CD4-positive, alpha-beta T cell (primary cell): ENCODE results near the gene GZMB. TPM values are rescaled to one million over a fixed set of nuclear protein-coding genes. Genes with fewer than 3 reads are reported as not detected.

Experiments used
- ATAC-seq: fragments of 200-7000 bp; cut with Tn5 transposase; one replicate; pipeline ENCODE4 v1.10.0; 2022; ENCODE audit warnings: mild to moderate bottlenecking; ENCODE audit not compliant: poor library complexity
- CTCF ChIA-PET: fragments of 350-600 bp; sonication (Branson Sonifier 250); formaldehyde crosslinking; loops from one replicate; lab custom pipeline; 2021; ENCODE audit warnings: antibody characterized with exemption, inconsistent platforms; lab: Charles Lee
- POLR2A ChIA-PET: fragments of 350-600 bp; sonication (Branson Sonifier 250); formaldehyde crosslinking; loops from one replicate; lab custom pipeline; 2021; ENCODE audit warnings: antibody characterized with exemption, inconsistent platforms; lab: Charles Lee
- DNase-seq, 14 experiments: peaks; one replicate each; pipeline ENCODE4 v3.0.0-alpha.2; 2013 to 2020; ENCODE audit warnings: mixed read lengths in 2 of 14
- H3K27ac ChIP-seq, 2 donors: one replicate each; pipeline versions ENCODE4 v1.5.1 to v1.7.0; 2013; ENCODE audit warnings: low read length in 2 of 2, low read depth in 1 of 2, mild to moderate bottlenecking in 1 of 2
- H3K27me3 ChIP-seq, 2 experiments: 1 replicate in 1 of 2; 2 replicates in 1 of 2; pipeline versions ENCODE4 v1.6.1 to v1.7.0; 2013; ENCODE audit warnings: low read length in 2 of 2, control low read depth in 1 of 2, mild to moderate bottlenecking in 1 of 2, moderate library complexity in 1 of 2; ENCODE audit not compliant: insufficient read depth in 2 of 2, control insufficient read depth in 1 of 2
- H3K36me3 ChIP-seq: one replicate; pipeline ENCODE4 v1.6.1; 2013; ENCODE audit warnings: low read length, control low read depth; ENCODE audit not compliant: insufficient read depth
- H3K4me1 ChIP-seq: one replicate; pipeline ENCODE4 v1.6.1; 2013; ENCODE audit warnings: low read length, control low read depth; ENCODE audit not compliant: insufficient read depth
- H3K4me3 ChIP-seq: one replicate; pipeline ENCODE4 v1.5.1; 2013; ENCODE audit warnings: mild to moderate bottlenecking, low read length, moderate library complexity
- H3K9me3 ChIP-seq, 2 experiments: 1 replicate in 1 of 2; 2 replicates in 1 of 2; pipeline versions ENCODE4 v1.6.1 to v1.7.0; 2013; ENCODE audit warnings: low read length in 2 of 2, mild to moderate bottlenecking in 2 of 2, control low read depth in 1 of 2, moderate library complexity in 1 of 2; ENCODE audit not compliant: control insufficient read depth in 1 of 2, insufficient read depth in 1 of 2
- H3K27ac Mint-ChIP-seq: one replicate; pipeline ENCODE4 v1.8.0; 2020; ENCODE audit warnings: mixed read lengths
- H3K27me3 Mint-ChIP-seq: one replicate; pipeline ENCODE4 v1.8.0; 2021; ENCODE audit warnings: mixed read lengths
- H3K36me3 Mint-ChIP-seq: one replicate; pipeline ENCODE4 v1.8.0; 2021; ENCODE audit warnings: low read depth, mixed read lengths
- H3K4me1 Mint-ChIP-seq: one replicate; pipeline ENCODE4 v1.8.0; 2021; ENCODE audit warnings: low read depth, mixed read lengths
- H3K4me3 Mint-ChIP-seq: one replicate; pipeline ENCODE4 v1.8.0; 2020; ENCODE audit warnings: mild to moderate bottlenecking, mixed read lengths
- H3K9me3 Mint-ChIP-seq: one replicate; pipeline ENCODE4 v1.8.0; 2020; ENCODE audit warnings: mixed read lengths
- CTCF ChIP-seq: fragments of 200-600 bp; IDR thresholded peaks from one replicate; pipeline ENCODE4 v1.8.0; 2022; ENCODE audit warnings: antibody characterized with exemption, mild to moderate bottlenecking
- intact Hi-C, 2 experiments: fragments of 100-400 bp; cut with DNase I in 1 of 2; cut with micrococcal nuclease in 1 of 2; formaldehyde crosslinking; loops; one replicate each; pipeline versions ENCODE4 v1.15.1 to v1.9.0; 2023 to 2025; cut with DNase I, micrococcal nuclease
- total RNA-seq, 174 experiments: library from RNA in 2 of 174; stranded (reverse) in 2 of 174; gene quantifications; one replicate each; pipeline ENCODE4 v1.2.3 and lab custom pipeline; 2021 to 2026

The GZMB gene
- total RNA-seq, 2 experiments from 2014 or later: 2.4 to 2.9 TPM

GRCh38 chr14:24674204-24674970 lies 40.4 kb upstream of the GZMB start:
- Histone ChIP-seq H3K27me3 (no peaks in the 10 kb centered on the region), H3K4me3 (peak overlapping the region; percentile 35), H3K36me3 (no peaks in the 10 kb centered on the region), H3K9me3 (no peaks in the 10 kb centered on the region), H3K27ac (peak overlapping the region; percentile 64 to 65), H3K4me1 (peaks cover 33% of the 10 kb centered on the region)
- Mint-ChIP-seq H3K27ac (peak overlapping the region; percentile 75), H3K9me3 (peaks cover 2% of the 10 kb centered on the region), H3K4me1 (peaks cover 51% of the 10 kb centered on the region), H3K36me3 (no peaks in the 10 kb centered on the region), H3K27me3 (no peaks in the 10 kb centered on the region), H3K4me3 (peak overlapping the region; percentile 76)
- no peak for TF ChIP-seq CTCF
- ATAC-seq: peak; percentile 56
- intact Hi-C loops: loop anchor here (10.0 kb wide), 2 partner anchors 190 to 340 kb away; partner anchors contain the start of genes ADCY4 (in 1 of the 2) and RIPK3 (in 1 of the 2)
- DNase-seq: peak in 8 of 14 experiments; percentile 9 to 76 (median 38)
- ChIA-PET POLR2A (interaction anchor here (0.7 to 1.3 kb wide), 4 partner anchors 9 to 69 kb away, joined by 3 to 5 read pairs (median 4); no protein-coding TSS in a partner anchor), CTCF (interaction anchor here (1.1 to 1.4 kb wide), 2 partner anchors 18 to 21 kb away, joined by 3 to 4 read pairs; no protein-coding TSS in a partner anchor)

GRCh38 chr14:24673534-24674203 lies 39.7 kb upstream of the GZMB start:
- Mint-ChIP-seq H3K9me3 (peaks cover 2% of the 10 kb centered on the region), H3K4me3 (peak overlapping the region; percentile 76), H3K36me3 (no peaks in the 10 kb centered on the region), H3K27me3 (no peaks in the 10 kb centered on the region), H3K4me1 (peaks cover 47% of the 10 kb centered on the region), H3K27ac (peak overlapping the region; percentile 75)
- no peak for TF ChIP-seq CTCF
- Histone ChIP-seq H3K9me3 (no peaks in the 10 kb centered on the region), H3K4me1 (peaks cover 29% of the 10 kb centered on the region), H3K4me3 (peak overlapping the region; percentile 35), H3K27ac (peak overlapping the region; percentile 64 to 65), H3K36me3 (no peaks in the 10 kb centered on the region), H3K27me3 (no peaks in the 10 kb centered on the region)
- ChIA-PET CTCF (interaction anchor here (1.1 to 1.4 kb wide), 2 partner anchors 19 to 22 kb away, joined by 3 to 4 read pairs; no protein-coding TSS in a partner anchor), POLR2A (interaction anchor here (0.6 to 1.3 kb wide), 6 partner anchors 8 to 199 kb away, joined by 3 to 7 read pairs (median 3); no protein-coding TSS in a partner anchor)
- intact Hi-C loops: loop anchor here (10.0 kb wide), 2 partner anchors 189 to 339 kb away; partner anchors contain the start of genes ADCY4 (in 1 of the 2) and RIPK3 (in 1 of the 2)
- ATAC-seq: peak; percentile 84
- peak; percentile 24 to 90 (median 50) for DNase-seq

- Mint-ChIP-seq H3K27me3 (no peaks in the 10 kb centered on the region), H3K4me1 (peaks cover 44% of the 10 kb centered on the region), H3K27ac (peak overlapping the region; percentile 75), H3K4me3 (peak overlapping the region; percentile 76), H3K9me3 (peaks cover 2% of the 10 kb centered on the region), H3K36me3 (no peaks in the 10 kb centered on the region)
- Histone ChIP-seq H3K36me3 (no peaks in the 10 kb centered on the region), H3K4me3 (peak overlapping the region; percentile 35), H3K27ac (peak overlapping the region; percentile 64 to 65), H3K27me3 (no peaks in the 10 kb centered on the region), H3K4me1 (peaks cover 23% of the 10 kb centered on the region), H3K9me3 (no peaks in the 10 kb centered on the region)
- TF ChIP-seq CTCF: no peak
- DNase-seq (peak in 2 of 14 experiments; percentile 35 to 36), ATAC-seq (no peak)
- POLR2A ChIA-PET: interaction anchor here (0.6 to 1.3 kb wide), 4 partner anchors 9 to 199 kb away, joined by 3 to 7 read pairs (median 4); no protein-coding TSS in a partner anchor
- intact Hi-C loops: loop anchor here (10.0 kb wide), 2 partner anchors 188 to 338 kb away; partner anchors contain the start of genes ADCY4 (in 1 of the 2) and RIPK3 (in 1 of the 2)
- CTCF ChIA-PET: no interaction called here
These were observed 39.1 kb upstream of the GZMB start for GRCh38 chr14:24673059-24673458.
